Peyer's patch (tissue), 4 donors: ENCODE measurements around the gene GID8.

Experiments
- POLR2A ChIP-seq, 2 donors: fragments of 450-650 bp; IDR thresholded peaks; one replicate each; pipeline ENCODE4 v1.5.1; 2017; ENCODE audit warnings: antibody characterized with exemption in 2 of 2, mild to moderate bottlenecking in 2 of 2, moderate library complexity in 2 of 2
- TF ChIP-seq, protein P1 (sequence below), 6 experiments: fragments of 450-650 bp in 4 of 6; fragments of 200-600 bp in 2 of 6; sonication (generic) in 1 of 6; IDR thresholded peaks; one replicate each; pipeline ENCODE4 v1.5.1; 2017 to 2019; ENCODE audit warnings: antibody characterized with exemption in 6 of 6, mild to moderate bottlenecking in 3 of 6, moderate library complexity in 1 of 6

- TF ChIP-seq POLR2A (IDR thresholded peaks at IDR 0.05), result no peak
- TF ChIP-seq, protein P1, sequence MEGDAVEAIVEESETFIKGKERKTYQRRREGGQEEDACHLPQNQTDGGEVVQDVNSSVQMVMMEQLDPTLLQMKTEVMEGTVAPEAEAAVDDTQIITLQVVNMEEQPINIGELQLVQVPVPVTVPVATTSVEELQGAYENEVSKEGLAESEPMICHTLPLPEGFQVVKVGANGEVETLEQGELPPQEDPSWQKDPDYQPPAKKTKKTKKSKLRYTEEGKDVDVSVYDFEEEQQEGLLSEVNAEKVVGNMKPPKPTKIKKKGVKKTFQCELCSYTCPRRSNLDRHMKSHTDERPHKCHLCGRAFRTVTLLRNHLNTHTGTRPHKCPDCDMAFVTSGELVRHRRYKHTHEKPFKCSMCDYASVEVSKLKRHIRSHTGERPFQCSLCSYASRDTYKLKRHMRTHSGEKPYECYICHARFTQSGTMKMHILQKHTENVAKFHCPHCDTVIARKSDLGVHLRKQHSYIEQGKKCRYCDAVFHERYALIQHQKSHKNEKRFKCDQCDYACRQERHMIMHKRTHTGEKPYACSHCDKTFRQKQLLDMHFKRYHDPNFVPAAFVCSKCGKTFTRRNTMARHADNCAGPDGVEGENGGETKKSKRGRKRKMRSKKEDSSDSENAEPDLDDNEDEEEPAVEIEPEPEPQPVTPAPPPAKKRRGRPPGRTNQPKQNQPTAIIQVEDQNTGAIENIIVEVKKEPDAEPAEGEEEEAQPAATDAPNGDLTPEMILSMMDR (IDR thresholded peaks at IDR 0.05), result no peak
These were observed 39.6 kb upstream of the GID8 start for GRCh38 chr20:62898093-62898964.
